HepG2 (cell line): ENCODE measurements around the gene TMEM31. TPM values are rescaled to one million over a fixed set of nuclear protein-coding genes. Genes with fewer than 3 reads are reported as not detected.
A peak's percentile ranks its signal among the peaks of the same experiment; 100 is the strongest.

Experiments used
- ISX ChIP-seq: sonication (generic); formaldehyde crosslinking; conservative IDR thresholded peaks from 2 replicates; pipeline ENCODE4 v1.5.0; 2020; ENCODE audit warnings: missing genetic modification reagents
- KAT8 ChIP-seq: IDR thresholded peaks from 2 replicates; pipeline ENCODE4 v1.6.1; 2016; ENCODE audit warnings: missing genetic modification reagents, missing compliant biosample characterization
- MAFF ChIP-seq: IDR thresholded peaks from 2 replicates; pipeline ENCODE4 v1.6.1; 2011; ENCODE audit warnings: low read depth, low read length, improper control_type of control experiment
- MIXL1 ChIP-seq: IDR thresholded peaks from 2 replicates; pipeline ENCODE4 v1.6.1; 2016
- NFRKB ChIP-seq: fragments of 450-650 bp; IDR thresholded peaks from 2 replicates; pipeline ENCODE4 v1.6.1; 2017
- SNAPC2 ChIP-seq: sonication (generic); formaldehyde crosslinking; IDR thresholded peaks from 2 replicates; pipeline ENCODE4 v1.8.1; 2022; ENCODE audit warnings: mild to moderate bottlenecking, missing genetic modification reagents
- TAF15 ChIP-seq: fragments of 200-400 bp; formaldehyde crosslinking; IDR thresholded peaks from one replicate; pipeline ENCODE4 v1.6.1; 2018; ENCODE audit warnings: mild to moderate bottlenecking, low read depth, low read length; ENCODE audit not compliant: poor library complexity, severe bottlenecking
- ZNF256 ChIP-seq: sonication (generic); formaldehyde crosslinking; conservative IDR thresholded peaks from 2 replicates; pipeline ENCODE4 v1.4.0; 2020; ENCODE audit warnings: missing genetic modification reagents
- ZNF589 ChIP-seq: sonication (generic); formaldehyde crosslinking; conservative IDR thresholded peaks from 2 replicates; pipeline ENCODE4 v1.8.0; 2022; ENCODE audit warnings: mild to moderate bottlenecking, moderate library complexity, missing genetic modification reagents
- ZNF709 ChIP-seq: sonication (generic); formaldehyde crosslinking; IDR thresholded peaks from 2 replicates; pipeline ENCODE4 v1.5.0; 2020; ENCODE audit warnings: mild to moderate bottlenecking, missing genetic modification reagents
- polyA plus RNA-seq, 8 experiments: library from polyadenylated mRNA; depleted of rRNA in 3 of 8; stranded (reverse) in 7 of 8; unstranded in 1 of 8; fragments of >200 nt; fragmentation: Illumina TruSeq in 4 of 8; extraction: Trizol in 4 of 8; gene quantifications; 2 replicates each; pipeline versions ENCODE4 v1.2.1 to v1.2.3, GENCODE V29; 2011 to 2016; ENCODE audit warnings: low read depth in 4 of 8, missing spikeins in 1 of 8, mixed read lengths in 1 of 8; ENCODE audit not compliant: insufficient read depth in 1 of 8
- total RNA-seq, 5 experiments: library from RNA; depleted of rRNA; stranded (reverse); fragments of >200 nt; fragmentation: Illumina TruSeq; extraction: Trizol; gene quantifications; 2 replicates each; pipeline ENCODE4 v1.2.3, GENCODE V29; 2016; ENCODE audit warnings: low read depth in 1 of 5
- TF ChIP-seq, protein P1 (sequence below): sonication (generic); formaldehyde crosslinking; IDR thresholded peaks from 2 replicates; pipeline ENCODE4 v1.5.1; 2020; ENCODE audit warnings: mild to moderate bottlenecking, missing genetic modification reagents, moderate library complexity
- TF ChIP-seq, protein P2 (sequence below): sonication (generic); formaldehyde crosslinking; IDR thresholded peaks from 2 replicates; pipeline ENCODE4 v1.4.0; 2020; ENCODE audit warnings: missing genetic modification reagents
- TF ChIP-seq, protein P3 (sequence below): sonication (generic); formaldehyde crosslinking; conservative IDR thresholded peaks from 2 replicates; pipeline ENCODE4 v1.4.0; 2020; ENCODE audit warnings: mild to moderate bottlenecking, missing genetic modification reagents, moderate library complexity
- TF ChIP-seq, protein P4 (sequence below): sonication (generic); formaldehyde crosslinking; IDR thresholded peaks from 2 replicates; pipeline ENCODE4 v1.5.1; 2020; ENCODE audit warnings: missing genetic modification reagents, mild to moderate bottlenecking, borderline replicate concordance
- TF ChIP-seq, protein P5 (sequence below): sonication (generic); formaldehyde crosslinking; IDR thresholded peaks from 2 replicates; pipeline ENCODE4 v1.5.1; 2020; ENCODE audit warnings: missing genetic modification reagents, mild to moderate bottlenecking, borderline replicate concordance
- TF ChIP-seq, protein P6 (sequence below): sonication (generic); formaldehyde crosslinking; IDR thresholded peaks from 2 replicates; pipeline ENCODE4 v1.5.1; 2020; ENCODE audit warnings: mild to moderate bottlenecking, missing genetic modification reagents, borderline replicate concordance

TMEM31 gene
- total and polyA plus RNA-seq, 2 of the 13 experiments (the other 11 are each of a cell fraction or from before 2014, with no cell fraction given): 0.16 TPM; not detected in 1

DNA sequence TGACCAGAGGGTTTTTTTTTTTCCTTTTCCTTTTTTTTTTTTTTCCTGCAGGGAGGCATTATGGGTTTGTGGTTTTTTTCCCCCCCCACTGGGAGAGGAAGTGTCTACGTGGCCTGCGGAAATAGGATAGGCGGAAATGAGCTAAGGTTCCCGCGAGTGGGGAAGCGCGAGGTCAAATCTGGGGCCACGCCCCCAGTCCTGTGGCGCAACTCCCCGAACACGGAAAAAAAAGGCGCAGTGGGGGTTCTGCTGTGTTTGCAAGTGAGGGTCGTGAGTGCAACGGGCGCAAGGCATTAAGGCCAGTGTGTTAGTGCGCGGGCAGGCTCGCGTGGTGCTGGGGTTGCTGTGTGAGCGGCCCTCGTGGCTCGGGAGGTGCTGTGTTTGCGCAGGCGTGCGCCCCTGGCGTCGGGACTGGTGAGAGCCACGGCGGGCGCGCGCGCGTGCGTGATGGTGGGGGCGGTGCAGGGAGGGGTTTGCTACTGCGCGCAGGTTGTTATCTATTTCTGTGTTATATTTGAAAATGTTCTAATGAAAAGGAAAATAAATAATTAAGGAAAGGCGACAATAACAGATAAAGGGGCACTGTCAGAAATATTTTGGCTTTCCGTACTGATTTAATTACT, 23.5 kb upstream of the TMEM31 start (continued):
- TF ChIP-seq, protein P1, sequence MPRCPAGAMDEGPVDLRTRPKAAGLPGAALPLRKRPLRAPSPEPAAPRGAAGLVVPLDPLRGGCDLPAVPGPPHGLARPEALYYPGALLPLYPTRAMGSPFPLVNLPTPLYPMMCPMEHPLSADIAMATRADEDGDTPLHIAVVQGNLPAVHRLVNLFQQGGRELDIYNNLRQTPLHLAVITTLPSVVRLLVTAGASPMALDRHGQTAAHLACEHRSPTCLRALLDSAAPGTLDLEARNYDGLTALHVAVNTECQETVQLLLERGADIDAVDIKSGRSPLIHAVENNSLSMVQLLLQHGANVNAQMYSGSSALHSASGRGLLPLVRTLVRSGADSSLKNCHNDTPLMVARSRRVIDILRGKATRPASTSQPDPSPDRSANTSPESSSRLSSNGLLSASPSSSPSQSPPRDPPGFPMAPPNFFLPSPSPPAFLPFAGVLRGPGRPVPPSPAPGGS: no peak
- TF ChIP-seq TAF15: no peak
- TF ChIP-seq NFRKB: no peak
- TF ChIP-seq, protein P2, sequence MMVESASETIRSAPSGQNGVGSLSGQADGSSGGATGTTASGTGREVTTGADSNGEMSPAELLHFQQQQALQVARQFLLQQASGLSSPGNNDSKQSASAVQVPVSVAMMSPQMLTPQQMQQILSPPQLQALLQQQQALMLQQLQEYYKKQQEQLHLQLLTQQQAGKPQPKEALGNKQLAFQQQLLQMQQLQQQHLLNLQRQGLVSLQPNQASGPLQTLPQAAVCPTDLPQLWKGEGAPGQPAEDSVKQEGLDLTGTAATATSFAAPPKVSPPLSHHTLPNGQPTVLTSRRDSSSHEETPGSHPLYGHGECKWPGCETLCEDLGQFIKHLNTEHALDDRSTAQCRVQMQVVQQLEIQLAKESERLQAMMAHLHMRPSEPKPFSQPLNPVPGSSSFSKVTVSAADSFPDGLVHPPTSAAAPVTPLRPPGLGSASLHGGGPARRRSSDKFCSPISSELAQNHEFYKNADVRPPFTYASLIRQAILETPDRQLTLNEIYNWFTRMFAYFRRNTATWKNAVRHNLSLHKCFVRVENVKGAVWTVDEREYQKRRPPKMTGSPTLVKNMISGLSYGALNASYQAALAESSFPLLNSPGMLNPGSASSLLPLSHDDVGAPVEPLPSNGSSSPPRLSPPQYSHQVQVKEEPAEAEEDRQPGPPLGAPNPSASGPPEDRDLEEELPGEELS (CRISPR knock-in tag): no peak; the same call in 1 of the 2 replicates
- no peak for TF ChIP-seq ZNF589
- TF ChIP-seq ISX (CRISPR knock-in tag): no peak
- TF ChIP-seq ZNF709: 0 out of 2 replicates have a peak, but pooled peaks have one; percentile 51
- TF ChIP-seq, protein P3, sequence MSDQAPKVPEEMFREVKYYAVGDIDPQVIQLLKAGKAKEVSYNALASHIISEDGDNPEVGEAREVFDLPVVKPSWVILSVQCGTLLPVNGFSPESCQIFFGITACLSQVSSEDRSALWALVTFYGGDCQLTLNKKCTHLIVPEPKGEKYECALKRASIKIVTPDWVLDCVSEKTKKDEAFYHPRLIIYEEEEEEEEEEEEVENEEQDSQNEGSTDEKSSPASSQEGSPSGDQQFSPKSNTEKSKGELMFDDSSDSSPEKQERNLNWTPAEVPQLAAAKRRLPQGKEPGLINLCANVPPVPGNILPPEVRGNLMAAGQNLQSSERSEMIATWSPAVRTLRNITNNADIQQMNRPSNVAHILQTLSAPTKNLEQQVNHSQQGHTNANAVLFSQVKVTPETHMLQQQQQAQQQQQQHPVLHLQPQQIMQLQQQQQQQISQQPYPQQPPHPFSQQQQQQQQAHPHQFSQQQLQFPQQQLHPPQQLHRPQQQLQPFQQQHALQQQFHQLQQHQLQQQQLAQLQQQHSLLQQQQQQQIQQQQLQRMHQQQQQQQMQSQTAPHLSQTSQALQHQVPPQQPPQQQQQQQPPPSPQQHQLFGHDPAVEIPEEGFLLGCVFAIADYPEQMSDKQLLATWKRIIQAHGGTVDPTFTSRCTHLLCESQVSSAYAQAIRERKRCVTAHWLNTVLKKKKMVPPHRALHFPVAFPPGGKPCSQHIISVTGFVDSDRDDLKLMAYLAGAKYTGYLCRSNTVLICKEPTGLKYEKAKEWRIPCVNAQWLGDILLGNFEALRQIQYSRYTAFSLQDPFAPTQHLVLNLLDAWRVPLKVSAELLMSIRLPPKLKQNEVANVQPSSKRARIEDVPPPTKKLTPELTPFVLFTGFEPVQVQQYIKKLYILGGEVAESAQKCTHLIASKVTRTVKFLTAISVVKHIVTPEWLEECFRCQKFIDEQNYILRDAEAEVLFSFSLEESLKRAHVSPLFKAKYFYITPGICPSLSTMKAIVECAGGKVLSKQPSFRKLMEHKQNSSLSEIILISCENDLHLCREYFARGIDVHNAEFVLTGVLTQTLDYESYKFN (CRISPR knock-in tag): no peak
- TF ChIP-seq MIXL1 (CRISPR knock-in tag): no peak
- TF ChIP-seq, protein P4, sequence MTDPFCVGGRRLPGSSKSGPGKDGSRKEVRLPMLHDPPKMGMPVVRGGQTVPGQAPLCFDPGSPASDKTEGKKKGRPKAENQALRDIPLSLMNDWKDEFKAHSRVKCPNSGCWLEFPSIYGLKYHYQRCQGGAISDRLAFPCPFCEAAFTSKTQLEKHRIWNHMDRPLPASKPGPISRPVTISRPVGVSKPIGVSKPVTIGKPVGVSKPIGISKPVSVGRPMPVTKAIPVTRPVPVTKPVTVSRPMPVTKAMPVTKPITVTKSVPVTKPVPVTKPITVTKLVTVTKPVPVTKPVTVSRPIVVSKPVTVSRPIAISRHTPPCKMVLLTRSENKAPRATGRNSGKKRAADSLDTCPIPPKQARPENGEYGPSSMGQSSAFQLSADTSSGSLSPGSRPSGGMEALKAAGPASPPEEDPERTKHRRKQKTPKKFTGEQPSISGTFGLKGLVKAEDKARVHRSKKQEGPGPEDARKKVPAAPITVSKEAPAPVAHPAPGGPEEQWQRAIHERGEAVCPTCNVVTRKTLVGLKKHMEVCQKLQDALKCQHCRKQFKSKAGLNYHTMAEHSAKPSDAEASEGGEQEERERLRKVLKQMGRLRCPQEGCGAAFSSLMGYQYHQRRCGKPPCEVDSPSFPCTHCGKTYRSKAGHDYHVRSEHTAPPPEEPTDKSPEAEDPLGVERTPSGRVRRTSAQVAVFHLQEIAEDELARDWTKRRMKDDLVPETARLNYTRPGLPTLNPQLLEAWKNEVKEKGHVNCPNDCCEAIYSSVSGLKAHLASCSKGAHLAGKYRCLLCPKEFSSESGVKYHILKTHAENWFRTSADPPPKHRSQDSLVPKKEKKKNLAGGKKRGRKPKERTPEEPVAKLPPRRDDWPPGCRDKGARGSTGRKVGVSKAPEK (CRISPR knock-in tag): no peak
- no peak for TF ChIP-seq SNAPC2 (CRISPR knock-in tag)
- no peak for TF ChIP-seq MAFF
- no peak for TF ChIP-seq ZNF256 (CRISPR knock-in tag)
- TF ChIP-seq, protein P5, sequence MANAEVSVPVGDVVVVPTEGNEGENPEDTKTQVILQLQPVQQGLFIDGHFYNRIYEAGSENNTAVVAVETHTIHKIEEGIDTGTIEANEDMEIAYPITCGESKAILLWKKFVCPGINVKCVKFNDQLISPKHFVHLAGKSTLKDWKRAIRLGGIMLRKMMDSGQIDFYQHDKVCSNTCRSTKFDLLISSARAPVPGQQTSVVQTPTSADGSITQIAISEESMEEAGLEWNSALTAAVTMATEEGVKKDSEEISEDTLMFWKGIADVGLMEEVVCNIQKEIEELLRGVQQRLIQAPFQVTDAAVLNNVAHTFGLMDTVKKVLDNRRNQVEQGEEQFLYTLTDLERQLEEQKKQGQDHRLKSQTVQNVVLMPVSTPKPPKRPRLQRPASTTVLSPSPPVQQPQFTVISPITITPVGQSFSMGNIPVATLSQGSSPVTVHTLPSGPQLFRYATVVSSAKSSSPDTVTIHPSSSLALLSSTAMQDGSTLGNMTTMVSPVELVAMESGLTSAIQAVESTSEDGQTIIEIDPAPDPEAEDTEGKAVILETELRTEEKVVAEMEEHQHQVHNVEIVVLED (CRISPR knock-in tag): peak; percentile 71; the same call in 1 of the 2 replicates
- TF ChIP-seq, protein P6, sequence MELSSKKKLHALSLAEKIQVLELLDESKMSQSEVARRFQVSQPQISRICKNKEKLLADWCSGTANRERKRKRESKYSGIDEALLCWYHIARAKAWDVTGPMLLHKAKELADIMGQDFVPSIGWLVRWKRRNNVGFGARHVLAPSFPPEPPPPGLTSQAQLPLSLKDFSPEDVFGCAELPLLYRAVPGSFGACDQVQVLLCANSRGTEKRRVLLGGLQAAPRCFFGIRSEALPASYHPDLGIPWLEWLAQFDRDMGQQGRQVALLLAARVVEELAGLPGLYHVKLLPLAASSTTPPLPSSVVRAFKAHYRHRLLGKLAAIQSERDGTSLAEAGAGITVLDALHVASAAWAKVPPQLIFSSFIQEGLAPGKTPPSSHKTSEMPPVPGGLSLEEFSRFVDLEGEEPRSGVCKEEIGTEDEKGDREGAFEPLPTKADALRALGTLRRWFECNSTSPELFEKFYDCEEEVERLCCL (CRISPR knock-in tag): no peak
- TF ChIP-seq KAT8 (CRISPR knock-in tag): no peak
